IPS-NIHi7 (cell line): Measurements from ENCODE around the gene CAPN10.

Experiments used
- DNase-seq: peaks from one replicate; pipeline ENCODE4 v3.0.0; 2012; ENCODE audit warnings: mixed read lengths; ENCODE audit errors: extremely low spot score

CAPN10 gene

DNA sequence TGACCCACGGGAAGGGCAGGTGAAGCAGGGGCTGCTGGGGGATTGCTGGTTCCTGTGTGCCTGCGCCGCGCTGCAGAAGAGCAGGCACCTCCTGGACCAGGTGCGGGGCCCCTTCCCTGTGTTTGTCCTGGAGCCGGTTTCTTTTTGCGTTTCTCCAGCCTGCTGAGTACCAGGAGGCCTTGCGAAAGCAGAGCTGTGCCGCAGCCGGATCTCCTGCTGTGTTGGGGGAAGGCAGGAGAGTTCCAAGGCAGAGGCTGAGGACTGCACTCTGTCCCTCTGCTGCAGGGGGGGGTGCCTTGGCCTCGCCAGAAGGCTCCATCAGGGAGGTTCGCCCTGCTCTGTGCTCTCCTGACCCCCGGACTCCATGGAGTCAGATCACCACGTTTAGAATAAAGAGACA lies 2.8 kb downstream of the CAPN10 start:
- no peak for DNase-seq

DNA sequence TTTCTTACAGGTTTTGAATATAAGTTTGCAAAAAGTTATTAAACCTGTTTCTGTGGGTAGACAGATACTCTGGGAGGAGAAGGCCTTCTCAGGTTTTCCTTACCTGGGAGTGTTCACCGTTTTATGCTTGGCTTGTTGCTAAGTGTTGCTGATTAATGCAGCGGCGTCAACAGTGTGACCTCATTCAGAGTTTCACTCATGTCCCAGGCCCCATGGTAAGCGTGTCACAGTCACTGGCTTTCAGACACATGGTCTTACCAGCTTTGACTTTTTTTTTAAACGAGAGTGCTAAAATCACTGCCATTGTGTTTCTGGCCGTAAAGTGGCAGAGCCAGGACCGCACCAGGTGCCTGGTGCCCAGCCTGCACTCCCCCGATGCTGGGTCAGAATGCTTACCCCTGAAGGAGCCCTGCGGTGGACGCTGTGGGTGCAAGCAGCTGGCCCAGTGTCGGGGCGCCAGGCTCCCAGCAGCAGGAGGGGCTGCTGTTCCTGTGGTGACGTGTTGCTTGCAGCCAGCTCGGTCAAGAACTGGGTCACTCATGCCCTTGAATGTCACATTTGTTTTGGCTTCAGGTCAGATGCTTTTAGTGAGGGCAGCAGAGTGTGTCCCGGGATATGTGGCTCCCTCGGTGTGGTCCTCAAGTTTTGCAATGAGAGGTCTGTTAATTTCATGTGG lies 3.5 kb downstream of the CAPN10 start:
- DNase-seq = no peak

DNA sequence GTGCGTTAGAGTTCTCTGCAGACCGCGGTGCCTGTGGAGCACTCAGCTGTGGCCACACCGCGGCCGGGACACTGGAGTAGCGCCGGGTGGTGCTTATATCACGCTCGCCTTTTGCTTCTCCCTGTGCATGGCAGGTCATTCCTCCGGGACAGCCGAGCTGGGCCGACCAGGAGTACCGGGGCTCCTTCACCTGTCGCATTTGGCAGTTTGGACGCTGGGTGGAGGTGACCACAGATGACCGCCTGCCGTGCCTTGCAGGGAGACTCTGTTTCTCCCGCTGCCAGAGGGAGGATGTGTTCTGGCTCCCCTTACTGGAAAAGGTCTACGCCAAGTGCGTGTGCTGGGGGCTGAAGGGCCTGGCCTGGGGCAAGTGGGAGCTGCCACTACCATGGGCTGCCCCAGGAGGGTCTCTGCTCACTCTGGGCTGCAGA lies 4.2 kb downstream of the CAPN10 start:
- no peak for DNase-seq

DNA sequence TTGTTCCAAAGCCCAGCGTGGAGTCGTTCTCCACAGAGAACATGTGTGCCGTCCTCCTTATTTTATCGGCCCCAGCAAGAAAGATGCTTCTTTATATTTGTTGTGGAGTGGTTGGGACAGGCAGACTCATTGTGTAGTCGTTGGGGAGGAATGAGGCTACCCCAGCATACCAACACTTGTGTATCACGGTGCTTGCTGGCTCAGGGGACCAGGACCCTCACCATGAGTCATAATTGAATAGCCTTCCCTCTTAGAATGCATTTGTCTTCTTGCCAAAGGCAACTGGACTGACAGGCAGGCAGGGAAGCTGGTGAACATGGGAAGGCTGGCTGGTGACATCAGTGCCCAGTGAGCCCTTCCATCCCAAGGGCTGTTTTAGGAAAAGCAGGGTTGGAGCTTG lies 4.7 kb downstream of the CAPN10 start:
- DNase-seq = no peak

DNA sequence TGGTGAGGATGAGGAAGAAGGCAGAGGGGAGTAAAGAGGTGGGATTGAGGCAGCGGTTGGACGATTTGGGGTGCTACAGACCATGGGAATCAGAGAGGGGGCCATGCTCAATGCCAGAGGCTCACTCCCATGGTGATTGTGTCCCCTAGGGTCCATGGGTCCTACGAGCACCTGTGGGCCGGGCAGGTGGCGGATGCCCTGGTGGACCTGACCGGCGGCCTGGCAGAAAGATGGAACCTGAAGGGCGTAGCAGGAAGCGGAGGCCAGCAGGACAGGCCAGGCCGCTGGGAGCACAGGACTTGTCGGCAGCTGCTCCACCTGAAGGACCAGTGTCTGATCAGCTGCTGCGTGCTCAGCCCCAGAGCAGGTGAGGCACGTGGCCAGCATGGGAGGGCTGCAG lies 5.2 kb downstream of the CAPN10 start:
- no peak for DNase-seq

DNA sequence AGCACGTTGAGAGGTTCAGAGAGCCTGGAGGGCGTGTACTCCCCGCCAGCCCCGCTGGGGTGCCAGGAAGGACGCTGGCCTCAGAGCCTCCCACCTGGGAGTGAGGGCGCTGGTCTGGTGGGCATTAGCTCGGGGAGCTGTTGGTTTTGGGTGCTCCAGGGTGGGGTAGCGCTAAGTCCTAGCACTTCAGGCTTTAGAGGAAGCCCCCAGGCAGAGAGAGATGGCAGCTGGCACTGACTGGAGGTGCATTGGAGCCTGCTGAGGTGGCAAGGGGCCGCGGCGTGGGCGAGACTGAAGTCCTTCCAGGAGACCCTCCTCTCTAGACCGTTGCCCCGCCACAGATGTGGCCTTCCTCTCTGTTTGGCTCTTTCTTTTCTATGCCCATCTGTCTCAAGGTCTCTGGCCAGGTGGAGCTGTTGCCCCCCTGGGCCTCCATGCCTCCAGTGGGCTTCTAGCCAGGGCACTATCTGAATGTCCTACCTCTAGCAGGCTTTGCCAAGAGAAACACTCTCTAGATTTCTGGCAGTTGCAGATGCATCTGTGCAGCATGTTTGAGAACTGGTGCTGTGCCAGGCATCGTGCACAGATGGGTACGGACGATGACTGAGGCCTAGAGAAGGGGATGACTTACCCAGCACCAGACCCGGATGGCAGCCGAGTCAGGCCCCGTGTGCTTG lies 6.6 kb downstream of the CAPN10 start:
- no peak for DNase-seq

DNA sequence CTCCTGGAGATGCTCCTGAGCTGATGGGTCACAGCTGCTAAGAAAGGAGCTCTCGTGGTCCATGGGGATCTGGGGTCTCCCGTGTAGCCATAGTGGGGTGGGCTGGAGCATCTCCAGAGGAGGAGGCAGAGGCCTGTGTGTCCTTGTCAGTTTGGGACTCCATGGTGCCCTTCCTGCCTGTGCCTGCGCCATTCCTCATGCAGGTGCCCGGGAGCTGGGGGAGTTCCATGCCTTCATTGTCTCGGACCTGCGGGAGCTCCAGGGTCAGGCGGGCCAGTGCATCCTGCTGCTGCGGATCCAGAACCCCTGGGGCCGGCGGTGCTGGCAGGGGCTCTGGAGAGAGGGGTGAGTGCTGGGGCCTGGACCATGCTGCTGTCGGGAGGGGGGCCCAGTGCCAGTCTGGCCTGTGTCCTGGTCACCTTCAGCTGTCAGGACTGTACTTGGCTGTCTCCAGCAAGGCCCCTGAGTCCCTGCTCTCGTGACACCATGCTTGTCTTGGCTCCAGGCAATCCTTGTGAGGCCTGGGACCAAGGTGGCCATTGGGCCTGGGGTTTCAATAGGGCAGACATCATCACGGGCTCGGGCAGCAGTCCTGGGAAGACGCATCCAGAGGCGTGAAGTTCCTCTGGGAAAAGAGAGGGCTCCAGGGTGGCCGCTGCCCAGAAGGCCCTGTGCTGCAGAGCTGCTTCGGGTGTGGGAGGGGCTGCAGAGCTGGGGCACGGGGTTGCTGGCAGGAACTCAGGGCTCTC lies 7.3 kb downstream of the CAPN10 start:
- DNase-seq = no peak

DNA sequence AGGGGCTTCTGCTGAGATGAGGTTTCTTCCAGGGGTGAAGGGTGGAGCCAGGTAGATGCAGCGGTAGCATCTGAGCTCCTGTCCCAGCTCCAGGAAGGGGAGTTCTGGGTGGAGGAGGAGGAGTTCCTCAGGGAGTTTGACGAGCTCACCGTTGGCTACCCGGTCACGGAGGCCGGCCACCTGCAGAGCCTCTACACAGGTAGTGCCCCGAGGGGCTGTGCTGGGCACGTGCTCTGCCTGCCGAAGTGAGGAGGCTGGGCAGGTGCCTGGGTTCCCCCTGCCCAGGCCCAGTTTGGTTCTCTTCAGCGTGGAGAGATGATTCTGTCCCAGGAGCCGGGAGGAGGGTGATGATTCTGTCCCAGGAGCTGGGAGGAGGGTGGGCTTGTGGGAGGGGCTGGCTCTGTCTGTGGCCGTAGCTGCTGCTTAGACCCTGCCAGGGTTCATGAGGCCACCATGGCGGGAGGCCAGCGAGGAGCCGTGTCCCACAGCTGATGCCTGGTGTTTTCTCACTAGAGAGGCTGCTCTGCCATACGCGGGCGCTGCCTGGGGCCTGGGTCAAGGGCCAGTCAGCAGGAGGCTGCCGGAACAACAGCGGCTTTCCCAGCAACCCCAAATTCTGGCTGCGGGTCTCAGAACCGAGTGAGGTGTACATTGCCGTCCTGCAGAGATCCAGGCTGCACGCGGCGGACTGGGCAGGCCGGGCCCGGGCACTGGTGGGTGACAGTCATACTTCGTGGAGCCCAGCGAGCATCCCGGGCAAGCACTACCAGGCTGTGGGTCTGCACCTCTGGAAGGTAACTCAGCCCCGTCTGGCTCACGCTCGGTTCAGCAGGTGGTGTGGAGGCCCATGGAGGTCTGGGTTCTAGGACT lies 8.2 kb downstream of the CAPN10 start:
- DNase-seq = no peak

DNA sequence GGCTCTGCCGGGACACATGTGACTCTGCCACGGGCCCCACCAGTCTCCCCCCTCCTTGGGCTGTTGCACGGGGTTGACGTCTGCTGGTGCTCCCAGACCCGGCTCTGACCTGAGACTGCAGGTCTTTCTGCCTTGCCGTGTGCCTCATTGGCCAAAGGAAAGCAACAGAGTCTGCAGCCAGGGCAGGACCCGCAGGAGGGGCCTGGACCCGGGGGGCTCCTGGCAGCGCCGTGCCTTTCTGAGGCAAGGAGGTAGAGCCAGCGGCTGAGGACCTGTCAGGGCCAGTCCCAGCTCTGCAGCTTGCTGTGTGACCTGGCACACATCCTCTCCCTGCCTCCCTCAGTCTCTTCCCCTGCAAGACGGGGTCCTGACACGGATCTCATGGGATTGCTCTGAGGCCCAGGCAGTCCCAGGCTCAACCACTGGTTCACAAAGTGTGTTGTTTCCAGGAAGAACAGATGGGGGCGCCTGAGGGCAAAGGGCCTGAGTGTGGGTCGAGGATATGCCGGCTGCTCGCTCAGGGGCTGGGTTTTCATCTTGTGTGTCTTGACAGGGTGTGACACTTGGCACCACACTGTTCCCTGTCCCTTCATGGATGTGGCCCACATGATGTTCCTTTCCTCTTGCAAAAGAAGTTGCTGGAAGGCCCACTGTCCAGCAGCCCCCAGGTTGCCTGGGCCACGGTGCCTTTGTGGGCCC lies 9.0 kb downstream of the CAPN10 start:
- DNase-seq = peak; percentile 88

DNA sequence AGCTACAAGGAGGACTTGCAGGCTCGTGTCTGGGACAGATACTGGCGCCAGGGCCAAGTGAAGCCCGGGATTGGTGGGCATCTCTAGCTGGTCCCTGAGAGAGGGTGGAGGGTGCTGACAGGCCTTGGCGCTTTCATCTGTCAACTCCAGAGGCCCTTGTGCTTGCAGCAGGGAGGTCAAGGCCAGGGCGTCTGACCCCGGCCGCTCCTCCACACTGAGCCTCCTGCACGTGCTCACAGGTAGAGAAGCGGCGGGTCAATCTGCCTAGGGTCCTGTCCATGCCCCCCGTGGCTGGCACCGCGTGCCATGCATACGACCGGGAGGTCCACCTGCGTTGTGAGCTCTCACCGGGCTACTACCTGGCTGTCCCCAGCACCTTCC lies 9.5 kb downstream of the CAPN10 start:
- no peak for DNase-seq

DNA sequence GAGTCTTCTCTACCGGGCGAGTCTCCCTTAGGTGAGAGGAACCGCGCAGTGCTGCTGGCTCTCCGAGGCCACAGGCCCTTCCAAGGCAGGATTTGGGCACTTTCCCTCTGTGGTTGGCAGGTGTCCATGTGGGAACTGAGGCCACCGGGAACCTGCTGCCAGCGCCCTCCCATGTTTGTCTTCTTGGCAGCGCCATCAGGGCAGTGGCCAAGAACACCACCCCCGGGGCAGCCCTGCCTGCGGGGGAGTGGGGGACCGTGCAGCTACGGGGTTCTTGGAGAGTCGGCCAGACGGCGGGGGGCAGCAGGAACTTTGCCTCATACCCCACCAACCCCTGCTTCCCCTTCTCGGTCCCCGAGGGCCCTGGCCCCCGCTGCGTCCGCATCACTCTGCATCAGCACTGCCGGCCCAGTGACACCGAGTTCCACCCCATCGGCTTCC lies 10.0 kb downstream of the CAPN10 start:
- no peak for DNase-seq

DNA sequence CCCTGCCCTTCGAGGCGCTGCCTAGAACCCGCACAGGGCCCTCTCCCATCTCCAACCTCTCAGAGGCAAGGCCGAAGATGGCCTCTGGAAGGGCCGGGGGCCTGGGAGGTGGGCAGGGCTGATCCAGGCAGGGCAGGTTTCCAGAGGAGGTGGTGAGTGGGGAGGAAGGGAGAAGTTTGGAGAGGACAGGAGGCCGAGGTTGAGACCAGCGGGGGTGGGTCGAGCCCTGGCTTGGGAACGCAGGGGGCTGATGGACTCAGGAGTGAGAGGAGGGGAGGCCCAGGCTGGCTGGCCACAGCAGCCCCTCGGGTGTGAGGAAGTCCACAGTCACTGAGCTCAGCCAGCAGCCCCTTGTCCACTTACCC lies 10.5 kb downstream of the CAPN10 start:
- no peak for DNase-seq

DNA sequence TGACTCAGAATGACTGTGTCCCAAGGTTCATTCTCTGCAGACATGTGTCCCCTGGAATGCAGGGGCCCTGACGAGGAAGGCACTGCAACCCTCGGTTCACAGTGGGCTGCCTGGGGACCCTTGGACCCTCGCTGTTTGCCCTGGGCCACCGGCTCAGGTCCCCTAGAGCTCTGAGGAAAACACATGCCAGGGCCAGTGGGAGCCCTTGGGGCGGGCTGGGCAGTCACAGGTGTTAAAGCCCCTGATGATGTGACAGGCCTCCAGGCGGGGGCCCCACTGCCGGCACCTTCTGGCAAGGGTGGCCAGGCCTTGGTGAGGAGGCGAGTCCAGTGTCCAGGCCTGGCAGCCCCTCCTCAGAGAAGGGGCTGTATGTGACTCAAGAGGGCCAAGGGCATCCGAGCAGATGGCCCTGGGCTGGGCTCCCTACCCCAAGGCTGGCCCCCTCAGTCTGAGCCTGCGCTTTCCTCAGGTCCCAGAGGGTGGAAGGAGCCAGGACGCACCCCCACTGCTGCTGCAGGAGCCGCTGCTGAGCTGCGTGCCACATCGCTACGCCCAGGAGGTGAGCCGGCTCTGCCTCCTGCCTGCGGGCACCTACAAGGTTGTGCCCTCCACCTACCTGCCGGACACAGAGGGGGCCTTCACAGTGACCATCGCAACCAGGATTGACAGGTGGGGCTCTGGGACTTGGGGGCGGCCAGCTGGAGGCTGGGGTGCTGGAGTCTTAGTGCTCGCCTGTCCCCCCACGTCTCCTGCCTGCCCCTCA lies 11.1 kb downstream of the CAPN10 start:
- no peak for DNase-seq

DNA sequence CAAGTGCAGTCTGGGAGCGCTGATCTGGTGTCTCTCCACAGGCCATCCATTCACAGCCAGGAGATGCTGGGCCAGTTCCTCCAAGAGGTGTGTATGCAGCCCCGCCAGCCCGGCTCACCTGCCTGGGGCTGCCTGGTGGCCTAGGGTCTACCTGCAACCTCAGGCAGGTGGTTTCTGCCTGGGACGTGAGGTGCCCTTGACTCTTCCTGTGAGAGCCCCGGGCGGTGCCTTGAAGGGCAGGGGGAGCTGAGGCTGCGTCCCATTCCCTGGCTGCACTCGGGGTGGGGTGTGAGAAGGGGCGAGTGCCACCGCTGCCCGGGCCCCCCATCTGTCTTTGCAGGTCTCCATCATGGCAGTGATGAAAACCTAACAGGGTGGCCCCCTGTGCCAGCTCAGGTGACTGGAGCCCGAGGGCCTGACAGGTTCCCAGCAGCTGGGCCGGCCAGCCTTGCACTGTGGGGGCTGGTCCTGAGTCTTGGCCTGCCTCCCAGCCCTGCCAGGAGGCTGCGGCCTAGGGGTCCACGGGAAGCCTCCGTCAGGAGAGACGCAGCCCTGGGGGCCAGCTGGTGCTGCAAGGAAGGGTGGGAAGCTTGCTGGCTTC lies 11.9 kb downstream of the CAPN10 start:
- DNase-seq = no peak

DNA sequence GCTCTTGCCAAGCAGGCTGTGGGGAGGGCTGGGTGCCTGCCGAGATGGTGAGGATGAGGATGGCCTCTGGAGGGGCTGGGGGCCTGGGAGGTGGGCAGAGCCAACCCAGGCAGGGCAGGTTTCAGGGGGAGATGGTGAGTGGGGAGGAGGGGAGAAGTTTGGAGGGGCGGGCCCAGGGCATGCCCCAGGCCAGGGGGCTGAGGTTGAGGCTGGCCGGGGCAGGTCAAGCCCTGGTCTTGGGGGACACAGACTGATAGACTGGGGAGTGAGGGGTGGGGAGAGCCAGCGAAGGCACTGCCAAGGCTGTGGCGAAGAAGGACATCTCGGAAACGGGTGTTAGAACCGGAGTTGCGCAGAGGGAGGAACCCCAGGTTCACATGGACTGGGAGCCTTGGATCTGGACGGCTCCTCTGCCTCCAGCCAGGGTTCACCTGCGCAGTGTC lies 12.6 kb downstream of the CAPN10 start:
- DNase-seq = no peak

DNA sequence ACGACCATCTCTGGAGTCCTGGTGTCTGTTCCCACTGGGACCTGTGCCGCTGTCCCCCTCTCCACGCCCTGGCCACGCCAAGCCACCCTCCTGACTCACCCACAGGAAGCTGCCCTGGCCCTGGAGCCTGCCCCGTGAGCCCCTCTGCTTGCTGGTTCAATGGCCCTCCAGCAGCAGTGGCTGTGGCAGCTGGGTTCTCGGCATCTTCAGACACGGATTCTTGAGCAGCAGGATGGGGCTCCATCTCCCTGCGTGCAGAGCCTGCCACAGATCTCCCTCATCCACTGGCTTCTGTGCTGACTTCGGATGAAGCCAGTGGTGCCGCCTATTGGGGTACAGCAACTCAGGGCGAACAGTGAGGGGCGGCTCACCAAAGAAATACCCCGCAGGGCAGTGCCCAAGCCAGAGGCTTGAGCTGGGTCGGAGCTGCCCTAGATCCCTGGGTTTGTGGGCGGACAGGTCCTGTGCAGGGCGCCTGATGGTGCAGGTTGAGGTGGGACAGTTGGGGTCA lies 14.0 kb downstream of the CAPN10 start:
- no peak for DNase-seq

DNA sequence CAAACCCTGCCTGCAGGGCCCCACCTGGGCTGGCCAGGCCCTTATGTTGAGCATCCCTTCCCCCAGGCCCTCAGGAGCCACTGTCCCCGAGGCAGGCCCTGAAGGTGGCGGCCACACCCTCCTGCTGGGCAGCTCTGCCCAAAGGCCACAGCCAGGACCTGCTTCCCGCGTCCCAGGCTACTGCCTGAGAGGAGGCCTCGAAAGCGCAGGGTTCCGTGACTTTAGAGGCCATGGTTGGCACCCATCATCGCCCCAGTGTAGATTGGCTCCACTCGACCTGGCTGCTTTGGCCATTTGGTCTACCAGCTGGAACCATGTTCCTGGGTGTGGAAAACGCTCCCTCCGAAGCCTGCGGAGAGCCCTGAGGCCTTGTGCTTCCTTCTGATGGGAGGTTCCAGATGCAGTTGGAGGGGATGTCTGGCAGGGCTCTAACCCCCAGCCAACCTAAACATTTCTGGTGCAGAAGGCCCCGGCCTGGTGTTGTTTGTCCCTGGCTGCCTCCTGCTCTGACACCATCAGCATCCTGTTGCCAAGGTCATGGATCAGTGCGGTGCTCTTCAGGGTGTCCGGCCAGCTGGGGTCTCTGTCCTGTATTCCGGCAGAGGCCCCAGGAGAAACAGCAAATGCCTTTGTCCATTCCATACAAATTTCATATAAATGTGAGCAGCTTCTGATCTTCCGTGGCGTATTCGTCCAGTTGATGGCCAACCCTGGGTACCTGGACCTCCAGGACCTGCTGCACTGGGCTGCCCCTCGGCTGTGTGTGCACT lies 14.7 kb downstream of the CAPN10 start:
- no peak for DNase-seq

DNA sequence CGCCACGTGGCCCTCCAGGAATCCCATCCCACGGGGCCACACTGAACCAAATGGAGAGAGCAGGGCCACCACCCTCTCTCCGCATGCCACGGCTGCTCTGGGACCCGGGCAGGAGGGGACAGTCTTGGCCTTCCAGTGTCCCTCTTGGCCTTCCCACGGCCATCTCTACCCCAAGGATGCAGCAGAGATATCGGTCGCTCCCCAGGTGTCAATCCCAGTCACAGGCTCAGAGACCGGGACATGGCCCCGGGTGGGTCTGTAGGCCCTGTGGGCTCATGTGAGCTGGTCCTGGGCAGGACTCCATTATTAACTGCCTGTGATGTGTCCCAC lies 15.3 kb downstream of the CAPN10 start:
- no peak for DNase-seq
